COLO829 (cell line): Measurements from ENCODE around the gene MAST1.
"Not testable (repeated sequence)": the region's sequence is repeated elsewhere in the genome, so short reads cannot be mapped to it uniquely, and the experiment has no call there.

Experiments used
- DNase-seq: peaks from one replicate; pipeline ENCODE4 v3.0.0; 2012; ENCODE audit warnings: low spot score

MAST1 gene

DNA sequence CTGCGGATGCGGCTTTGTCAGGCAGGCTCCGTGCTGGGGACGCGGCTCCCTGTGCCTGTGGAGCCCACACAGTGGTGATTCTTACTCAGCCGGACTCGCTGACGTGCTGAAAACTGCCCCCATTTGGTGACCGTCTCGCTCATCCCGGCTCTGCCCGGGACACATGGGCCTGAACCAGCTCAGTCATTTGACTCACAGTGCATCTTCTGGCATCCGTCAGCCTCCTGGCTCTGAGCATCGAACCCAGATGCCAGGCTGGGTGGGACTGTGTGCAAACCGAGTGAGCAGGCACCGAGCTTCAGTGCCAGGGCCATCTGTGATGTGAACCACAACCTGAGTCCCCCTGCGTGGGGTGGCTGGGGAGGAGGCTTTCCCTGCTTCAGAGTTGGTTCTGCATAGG is 58.1 kb downstream of the MAST1 start:
- DNase-seq, result no peak

DNA sequence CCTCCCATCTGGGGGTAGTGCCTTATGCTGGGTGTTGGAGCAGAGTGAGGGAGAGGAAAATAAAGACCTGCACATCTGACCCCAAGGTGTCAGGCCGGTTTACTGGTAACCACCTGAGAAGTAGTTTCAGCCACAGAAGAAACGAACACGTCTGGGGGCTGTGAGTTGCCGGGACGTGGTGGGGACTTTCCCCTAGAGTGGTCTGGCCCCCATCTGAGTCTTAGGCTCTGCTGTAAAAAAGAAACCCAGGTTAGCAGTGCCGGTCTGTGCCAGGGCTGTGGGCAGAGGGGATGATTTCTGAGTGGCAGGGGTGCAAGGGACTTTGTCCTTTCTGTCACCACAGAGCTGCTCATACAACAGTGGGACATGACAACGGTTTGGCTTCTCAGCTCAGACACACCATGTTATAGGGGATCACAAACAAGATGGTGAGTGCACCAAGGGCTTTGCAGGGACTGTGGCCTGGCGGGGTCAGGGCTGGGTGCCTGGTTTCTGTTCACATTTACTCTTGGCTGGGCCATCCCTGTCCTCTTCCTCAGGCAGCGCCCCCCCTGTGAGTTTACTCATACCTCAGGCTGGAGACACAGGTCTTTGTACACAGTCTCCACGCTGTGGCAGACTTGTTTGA is 61.7 kb downstream of the MAST1 start:
- DNase-seq, result no peak

- DNase-seq, result no peak
Observed at GRCh38 chr19:12907166-12907565, 68.9 kb downstream of the MAST1 start.

- no peak for DNase-seq
Observed at GRCh38 chr19:12912571-12912970, 74.3 kb downstream of the MAST1 start.

DNA sequence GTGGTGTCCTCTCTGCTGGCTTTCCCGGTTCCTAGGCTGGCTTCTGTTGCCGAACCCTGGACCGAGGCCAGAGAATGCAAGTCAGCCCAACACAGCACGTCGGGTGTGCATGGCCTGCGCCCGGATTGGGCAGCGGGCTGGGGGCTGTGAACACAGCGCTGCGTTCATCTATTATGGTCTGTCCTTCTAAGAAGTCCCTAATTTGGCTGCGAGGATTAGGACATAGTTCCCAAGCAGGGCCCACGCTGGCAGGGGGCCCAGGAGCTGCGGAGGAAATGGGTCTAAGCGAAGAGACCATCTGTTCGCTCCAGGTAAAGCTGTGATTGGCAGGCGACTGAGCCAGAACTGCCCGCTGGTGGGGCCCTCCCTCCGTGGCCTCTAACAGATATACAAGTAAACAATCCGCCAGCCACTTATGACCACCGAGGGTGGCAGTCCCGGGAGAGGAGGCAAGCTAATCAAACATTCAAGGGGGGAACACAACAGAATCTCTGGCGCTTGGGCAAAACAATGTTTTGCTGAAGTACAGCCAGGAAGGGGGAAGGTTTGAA is 74.8 kb downstream of the MAST1 start:
- no peak for DNase-seq

DNA sequence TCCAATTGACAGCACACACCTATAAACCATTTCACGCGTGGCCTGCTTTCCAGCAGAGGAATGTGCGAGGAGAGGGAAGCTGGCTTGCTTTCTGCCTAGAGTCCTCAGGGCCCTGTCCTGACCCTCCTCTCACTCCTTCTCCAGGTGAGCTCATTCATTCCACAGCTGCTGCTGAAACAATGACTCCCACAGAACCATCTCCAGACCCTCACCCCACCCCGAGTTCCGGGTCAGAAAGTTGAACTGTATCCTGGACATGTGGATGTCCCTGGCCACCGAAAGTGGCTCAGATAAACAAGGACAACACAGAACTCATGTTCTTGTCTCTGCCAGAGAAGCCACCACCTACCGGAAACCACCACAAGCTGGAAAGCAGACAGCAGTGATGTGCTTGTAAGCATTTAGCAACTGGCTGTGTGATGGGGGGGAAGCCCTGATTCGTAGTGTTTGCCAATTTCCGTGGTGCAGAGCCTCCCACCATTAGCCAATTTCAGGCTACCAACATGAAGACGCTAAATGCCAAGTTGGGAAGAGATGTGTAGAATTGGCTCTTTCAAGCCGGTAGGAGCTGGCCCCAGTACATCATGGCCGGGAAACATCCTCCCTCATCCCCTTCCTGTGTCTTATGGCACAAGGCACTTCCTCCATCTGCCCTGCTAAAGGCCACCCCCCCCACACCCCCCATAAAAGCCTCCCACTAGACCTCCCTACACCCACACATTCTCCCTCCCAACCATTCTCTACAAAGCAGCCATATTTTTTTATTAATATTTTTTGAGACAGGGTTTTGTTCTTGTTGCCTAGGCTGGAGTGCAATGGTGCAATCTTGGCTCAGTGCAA is 75.8 kb downstream of the MAST1 start:
- DNase-seq, result no peak

GRCh38 chr19:12915860-12916259 is 77.5 kb downstream of the MAST1 start:
- DNase-seq, result not testable (repeated sequence)

DNA sequence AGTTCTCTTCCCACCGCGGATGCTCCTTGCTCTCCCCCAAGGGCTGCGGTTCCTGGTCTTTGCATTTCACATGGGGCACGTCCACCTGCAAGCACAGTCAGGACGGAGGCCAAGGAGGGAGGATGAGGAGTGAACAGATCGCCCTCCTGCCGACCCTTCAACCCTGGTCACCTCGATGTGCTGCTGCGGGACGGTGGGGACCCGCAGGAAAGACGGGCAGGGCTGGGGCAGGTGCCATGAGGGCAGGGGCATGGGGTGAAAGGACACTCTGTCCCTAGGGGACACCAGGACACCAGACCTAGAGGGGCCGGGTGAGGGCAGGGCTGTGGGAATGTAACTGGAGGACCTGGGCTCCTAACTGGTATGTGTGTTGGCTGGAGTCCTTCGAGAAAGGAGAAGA is 79.9 kb downstream of the MAST1 start:
- DNase-seq, result no peak

GRCh38 chr19:12921047-12921446 is 82.7 kb downstream of the MAST1 start:
- DNase-seq, result no peak

GRCh38 chr19:12922959-12923358 is 84.6 kb downstream of the MAST1 start:
- no peak for DNase-seq
